Measurements from ENCODE around the gene FOXI1. TPM values are rescaled to one million over a fixed set of nuclear protein-coding genes. Genes with fewer than 3 reads are reported as not detected.

Gene FOXI1
- total and polyA plus RNA-seq, 2 donors (not counting 3 experiments of a cell fraction or from before 2014, with no cell fraction given): not detected

- TF ChIP-seq MAX (IDR thresholded peaks at IDR 0.05; ENCODE audit: insufficient read depth, insufficient read length) (no peak), JUN (IDR thresholded peaks at IDR 0.05; ENCODE audit: borderline replicate concordance, insufficient read depth, insufficient read length, low read depth) (no peak), GATA2 (IDR thresholded peaks at IDR 0.05; ENCODE audit: insufficient read depth, insufficient read length, low read depth, low read length) (no peak), EZH2 (IDR thresholded peaks at IDR 0.05; ENCODE audit: borderline replicate concordance, low read depth, low read length, severe bottlenecking) (no peak), CTCF (IDR thresholded peaks at IDR 0.05; ENCODE audit: extremely low read depth in 1 of 2, insufficient read depth in 1 of 2, low read depth in 1 of 2, low read length in 2 of 2) (no peak), MYC (IDR thresholded peaks at IDR 0.05; ENCODE audit: low read depth, low read length) (no peak), POLR2A (IDR thresholded peaks at IDR 0.05; ENCODE audit: low read depth, low read length) (no peak), FOS (IDR thresholded peaks at IDR 0.05; ENCODE audit: borderline replicate concordance, insufficient read depth, low read length) (no peak), POLR2AphosphoS5 (IDR thresholded peaks at IDR 0.05; ENCODE audit: insufficient read depth, low read depth, low read length) (no peak)
- no peaks in the 10 kb centered on the region for H3K9me3 ChIP-seq (replicated peaks; ENCODE audit: control insufficient read depth, insufficient read depth, low read length)
- no peaks in the 10 kb centered on the region for H3K27me3 ChIP-seq (ENCODE audit: control insufficient read depth in 2 of 2, insufficient read depth in 2 of 2, low read length in 2 of 2)
- H3K9ac ChIP-seq (replicated peaks; ENCODE audit: extremely low read depth, insufficient read depth, low read length): no peak overlapping the region
- H3K4me3 ChIP-seq (replicated peaks in 1 of 3; ENCODE audit: insufficient read depth in 1 of 3, low read depth in 1 of 3, low read length in 3 of 3): no peak overlapping the region
- no peaks in the 10 kb centered on the region for H4K20me1 ChIP-seq (replicated peaks; ENCODE audit: control insufficient read depth, extremely low read depth, insufficient read depth, low read length)
- intact Hi-C loops (cut with micrococcal nuclease) (no loop called here), dilution Hi-C loops (cut with MboI; ENCODE audit: extremely low pct_ligation_motif_present, low sequenced_read_pairs) (no loop called here)
- H3K9me1 ChIP-seq (replicated peaks; ENCODE audit: control insufficient read depth, extremely low read depth, insufficient read depth, low read length): no peaks in the 10 kb centered on the region
- no peak overlapping the region for H3K4me2 ChIP-seq (ENCODE audit: insufficient read depth, low read length)
- DNase-seq (ENCODE audit: low read depth, low spot score) (no peak), FAIRE-seq (no peak)
- ChIA-PET CTCF (interaction anchor here (1.8 kb wide), 1 partner anchor 40 kb away, joined by 4 read pairs; no protein-coding TSS in a partner anchor), POLR2A (no interaction called here)
- H2AFZ ChIP-seq (ENCODE audit: low read depth, low read length): no peak overlapping the region
- no peak overlapping the region for H3K27ac ChIP-seq (ENCODE audit: insufficient read depth, low read depth, low read length)
- no peaks in the 10 kb centered on the region for H3K36me3 ChIP-seq (ENCODE audit: control insufficient read depth in 2 of 2, extremely low read depth in 1 of 2, insufficient read depth in 2 of 2, low read length in 2 of 2)
- H3K4me1 ChIP-seq (ENCODE audit: control insufficient read depth, extremely low read depth, insufficient read depth, low read length): peaks cover 11% of the 10 kb centered on the region
- BruUV-seq (replicated peaks): no TSS peak
- no peaks in the 10 kb centered on the region for H3K79me2 ChIP-seq (ENCODE audit: control insufficient read depth, insufficient read depth, low read length)
These were observed 38.0 kb downstream of the FOXI1 start for GRCh38 chr5:170143710-170144109.
